Measurements from ENCODE around the gene ORC6. TPM values are rescaled to one million over a fixed set of nuclear protein-coding genes. Genes with fewer than 3 reads are reported as not detected.

Gene ORC6
- total RNA-seq, 2 donors from 2014 or later: 4.9 TPM; not detected in 1

- ATAC-seq: no peak
- Histone ChIP-seq H3K4me1 (no peaks in the 10 kb centered on the region), H3K36me3 (replicated peaks in 1 of 2; ENCODE audit: insufficient read depth in 1 of 2, low read depth in 2 of 2) (no peaks in the 10 kb centered on the region), H3K27me3 (no peaks in the 10 kb centered on the region), H3K27ac (no peak overlapping the region), H3K4me3 (no peak overlapping the region), H3K9me3 (no peaks in the 10 kb centered on the region)
- TF ChIP-seq POLR2A (IDR thresholded peaks at IDR 0.05) (no peak), CTCF (IDR thresholded peaks at IDR 0.05) (no peak)
- WGBS, 2 donors: 25 to 50% methylated on average over 3 of the region's 3 CpGs
- intact Hi-C loops (cut with DNase I): no loop called here
- no peak for DNase-seq
Measured at GRCh38 chr16:46709469-46710005, 20.1 kb downstream of the ORC6 start.

DNA sequence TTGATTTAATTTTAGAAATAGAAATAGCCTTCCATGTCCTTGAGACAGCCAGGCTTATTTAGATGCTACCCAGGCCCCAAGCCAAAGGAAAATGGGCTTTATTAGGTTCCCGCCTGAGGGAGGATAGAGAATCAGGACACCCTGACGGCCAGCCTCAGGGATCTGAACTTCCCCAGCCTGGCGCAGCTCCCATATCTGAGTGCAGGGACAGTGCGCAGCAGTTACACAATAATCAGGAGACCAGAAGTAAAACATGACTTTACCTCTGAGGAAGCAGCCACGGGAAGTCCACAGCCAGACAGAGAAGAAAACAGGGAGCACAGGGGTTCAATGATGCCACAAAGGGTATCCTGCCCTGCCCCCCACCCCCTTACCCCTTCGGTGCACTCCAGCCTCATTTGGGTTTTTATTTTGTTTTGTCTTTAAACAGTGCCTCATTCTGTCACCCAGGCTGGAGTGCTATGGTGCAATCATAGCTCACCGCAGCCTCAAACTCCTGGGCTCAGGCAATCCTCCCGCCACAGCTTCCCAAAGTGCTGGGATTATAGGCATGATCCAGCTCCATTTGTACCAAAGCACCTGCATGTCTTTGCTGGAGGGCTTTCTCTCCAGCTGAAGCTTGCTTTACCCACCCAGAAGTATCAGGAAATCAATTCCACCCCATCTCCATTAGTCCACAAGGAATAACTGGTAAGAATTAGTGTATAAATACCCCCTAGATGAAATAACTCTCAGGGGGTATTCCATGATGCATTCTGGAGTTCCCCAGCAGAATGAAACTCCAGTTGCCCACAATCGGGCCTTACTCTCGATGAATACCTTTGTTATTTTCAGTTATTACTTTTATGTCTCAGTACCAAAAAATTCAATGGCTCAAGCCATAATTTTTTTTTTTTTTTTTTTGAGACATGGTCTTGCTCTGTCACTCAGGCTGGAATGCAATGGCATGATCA, 21.9 kb downstream of the ORC6 start:
- TF ChIP-seq POLR2A (IDR thresholded peaks at IDR 0.05) (no peak), CTCF (IDR thresholded peaks at IDR 0.05) (no peak)
- H3K27me3 ChIP-seq: no peaks in the 10 kb centered on the region
- no peaks in the 10 kb centered on the region for H3K36me3 ChIP-seq (replicated peaks in 1 of 2; ENCODE audit: insufficient read depth in 1 of 2, low read depth in 2 of 2)
- no peak overlapping the region for H3K27ac ChIP-seq
- DNase-seq (peak in 1 of 4 donors; percentile 32), ATAC-seq (no peak)
- no peaks in the 10 kb centered on the region for H3K4me1 ChIP-seq
- WGBS, 2 donors: 66 to 86% methylated on average over 10 of the region's 10 CpGs
- intact Hi-C loops (cut with DNase I): no loop called here
- H3K4me3 ChIP-seq: no peak overlapping the region
- no peaks in the 10 kb centered on the region for H3K9me3 ChIP-seq

GRCh38 chr16:46712911-46713310, 23.5 kb downstream of the ORC6 start:
- 66 to 72% methylated on average over 3 of the region's 3 CpGs for WGBS, 2 donors
- TF ChIP-seq POLR2A (IDR thresholded peaks at IDR 0.05) (no peak), CTCF (IDR thresholded peaks at IDR 0.05) (no peak)
- no peaks in the 10 kb centered on the region for H3K9me3 ChIP-seq
- DNase-seq: no peak
- no peak for ATAC-seq
- no peaks in the 10 kb centered on the region for H3K4me1 ChIP-seq
- H3K27me3 ChIP-seq: no peaks in the 10 kb centered on the region
- H3K36me3 ChIP-seq (replicated peaks in 1 of 2; ENCODE audit: insufficient read depth in 1 of 2, low read depth in 2 of 2): no peaks in the 10 kb centered on the region
- intact Hi-C loops (cut with DNase I): no loop called here
- no peak overlapping the region for H3K27ac ChIP-seq
- H3K4me3 ChIP-seq: no peak overlapping the region

- intact Hi-C loops (cut with DNase I): no loop called here
- WGBS, 2 donors: 71% methylated on average over 3 of the region's 3 CpGs
Measured at GRCh38 chr16:46713634-46714033, 24.2 kb downstream of the ORC6 start.

More at GRCh38 chr16:46713634-46714033, 24.2 kb downstream of the ORC6 start:
- no peak for TF ChIP-seq CTCF (IDR thresholded peaks at IDR 0.05)
- TF ChIP-seq POLR2A (IDR thresholded peaks at IDR 0.05): no peak
- DNase-seq (no peak), ATAC-seq (no peak)
- Histone ChIP-seq H3K27me3 (no peaks in the 10 kb centered on the region), H3K4me1 (no peaks in the 10 kb centered on the region), H3K36me3 (replicated peaks in 1 of 2; ENCODE audit: insufficient read depth in 1 of 2, low read depth in 2 of 2) (no peaks in the 10 kb centered on the region), H3K9me3 (no peaks in the 10 kb centered on the region), H3K27ac (no peak overlapping the region), H3K4me3 (no peak overlapping the region)

Measured in body of pancreas (tissue), 4 donors.